NCI-H1436 (cell line): ENCODE data around the gene ACVR1B.
A peak's percentile ranks its signal among the peaks of the same experiment; 100 is the strongest.
"Not testable (repeated sequence)": the region's sequence is repeated elsewhere in the genome, so short reads cannot be mapped to it uniquely, and the experiment has no call there.

ENCODE experiments used
- DNase-seq: peaks from one replicate; lab custom pipeline; 2025; lab: John Stamatoyannopoulos, UW

The ACVR1B gene

DNA sequence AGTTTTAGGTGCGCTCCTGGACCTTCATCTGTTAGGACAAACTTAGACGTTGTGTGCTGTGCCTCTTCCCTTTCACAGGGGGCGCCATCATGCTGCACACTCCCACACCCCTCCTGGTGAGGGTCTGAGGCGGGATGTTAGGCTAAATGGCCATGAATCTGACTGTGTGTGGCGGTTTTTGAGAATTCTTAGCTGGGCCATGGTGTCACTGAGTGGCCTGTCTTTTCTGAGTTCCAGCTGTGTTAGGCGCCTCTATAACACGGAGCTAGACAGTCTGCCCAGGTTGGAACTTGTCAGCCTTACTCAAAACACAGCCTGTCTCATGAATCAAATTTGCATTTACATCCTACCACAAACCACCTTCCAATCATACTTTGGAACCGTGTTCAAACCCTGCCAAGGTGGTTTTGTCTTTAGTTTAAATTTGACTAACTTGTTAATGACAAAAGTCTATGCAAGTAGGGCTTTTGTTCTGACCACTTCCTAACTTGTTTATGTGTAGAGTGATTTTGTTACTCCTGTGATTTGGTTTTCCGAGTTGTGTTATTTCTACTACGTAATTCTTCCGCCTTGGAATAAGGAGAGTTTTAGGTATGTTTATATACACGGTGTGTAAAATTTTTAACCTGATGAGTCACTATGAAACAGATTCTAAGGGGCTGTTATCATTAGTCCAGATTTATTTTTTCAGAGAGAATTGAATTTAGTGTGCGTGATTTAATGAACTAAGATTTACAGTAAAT, 19.6 kb downstream of the ACVR1B start:
- no peak for DNase-seq

- no peak for DNase-seq
These were observed 20.4 kb downstream of the ACVR1B start for GRCh38 chr12:51971679-51972421.

GRCh38 chr12:51972422-51972812, 20.9 kb downstream of the ACVR1B start:
- DNase-seq = no peak

DNA sequence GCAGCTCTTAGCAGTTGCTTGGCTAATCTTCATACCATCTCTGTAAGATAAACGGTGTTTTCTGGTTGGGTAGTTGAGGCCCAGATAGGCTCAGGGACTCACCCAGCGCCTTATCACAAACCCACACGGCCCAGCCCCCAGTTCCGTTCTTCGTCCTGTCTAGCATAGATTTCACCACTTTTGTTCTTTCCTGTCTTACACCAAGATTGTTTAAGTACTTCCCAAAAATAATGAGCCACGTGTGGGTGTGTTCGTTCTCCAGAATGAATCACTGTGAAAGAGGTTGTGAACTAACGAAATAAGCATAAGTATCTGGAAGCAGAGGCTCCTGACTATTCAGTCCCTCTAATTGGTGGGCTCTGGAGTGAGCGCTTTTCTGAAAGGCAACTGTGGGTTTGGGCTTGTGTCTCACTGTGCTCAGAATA, 21.4 kb downstream of the ACVR1B start:
- DNase-seq = no peak

DNA sequence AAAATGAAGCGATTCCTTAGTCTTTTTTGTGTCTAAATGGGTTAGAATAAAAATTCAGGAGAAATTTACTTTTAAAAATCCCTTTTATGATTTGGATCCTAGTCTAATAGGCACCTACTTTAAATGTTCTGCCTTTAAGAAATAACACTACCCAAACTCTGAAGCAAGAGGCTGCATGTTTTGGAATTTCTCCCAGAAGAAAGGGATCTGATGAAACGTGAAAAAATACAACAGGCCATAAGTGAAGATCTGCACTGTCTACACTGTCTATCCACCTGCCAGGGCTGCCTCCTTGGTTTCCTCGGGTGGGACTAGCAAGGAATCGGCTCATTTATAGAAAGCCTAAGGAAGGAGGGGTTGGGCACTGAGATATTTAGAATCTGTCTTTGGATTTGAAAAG, 22.1 kb downstream of the ACVR1B start:
- DNase-seq = no peak

GRCh38 chr12:51974646-51975045, 23.1 kb downstream of the ACVR1B start:
- no peak for DNase-seq

DNA sequence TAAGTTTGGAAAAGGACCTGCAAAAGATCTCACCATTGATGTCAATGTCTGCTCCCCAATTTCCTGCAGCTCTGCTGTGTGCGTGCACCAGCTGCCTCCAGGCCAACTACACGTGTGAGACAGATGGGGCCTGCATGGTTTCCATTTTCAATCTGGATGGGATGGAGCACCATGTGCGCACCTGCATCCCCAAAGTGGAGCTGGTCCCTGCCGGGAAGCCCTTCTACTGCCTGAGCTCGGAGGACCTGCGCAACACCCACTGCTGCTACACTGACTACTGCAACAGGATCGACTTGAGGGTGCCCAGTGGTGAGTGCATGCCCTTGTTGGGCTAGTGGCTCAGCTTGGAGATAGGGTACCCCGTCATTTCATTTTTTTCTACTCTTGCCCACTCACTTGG, 23.7 kb downstream of the ACVR1B start:
- DNase-seq = no peak

DNA sequence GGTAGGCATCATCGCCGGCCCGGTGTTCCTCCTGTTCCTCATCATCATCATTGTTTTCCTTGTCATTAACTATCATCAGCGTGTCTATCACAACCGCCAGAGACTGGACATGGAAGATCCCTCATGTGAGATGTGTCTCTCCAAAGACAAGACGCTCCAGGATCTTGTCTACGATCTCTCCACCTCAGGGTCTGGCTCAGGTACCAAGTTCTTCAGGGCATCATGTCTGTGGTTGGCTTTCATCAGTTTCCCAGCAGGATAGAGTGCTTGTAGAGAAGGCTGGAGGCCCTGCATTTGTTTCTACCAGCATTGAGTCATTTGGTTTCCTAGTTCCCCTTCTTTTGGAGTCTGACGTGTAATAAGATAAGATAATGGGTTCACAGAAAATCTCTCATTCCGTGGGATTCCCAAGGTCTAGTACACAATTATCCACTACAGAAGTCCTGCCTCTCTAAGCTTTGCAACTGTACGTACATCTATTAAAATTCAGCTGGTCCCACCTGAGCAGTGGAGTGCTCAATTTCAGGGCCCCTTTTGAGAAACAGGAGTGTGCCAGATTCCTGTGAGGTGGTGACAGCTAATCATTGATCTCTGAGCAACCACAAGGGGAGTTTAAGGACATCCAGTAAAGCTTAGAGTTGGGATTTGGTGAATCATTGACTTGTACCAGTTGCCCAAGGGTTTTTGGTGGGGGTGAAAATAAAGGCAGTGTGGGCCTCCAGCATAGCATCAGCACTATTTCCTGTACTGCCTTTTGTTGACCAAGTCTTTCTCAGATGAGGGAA, 25.1 kb downstream of the ACVR1B start:
- no peak for DNase-seq

- DNase-seq = no peak
These were observed 25.8 kb downstream of the ACVR1B start for GRCh38 chr12:51977320-51977753.

DNA sequence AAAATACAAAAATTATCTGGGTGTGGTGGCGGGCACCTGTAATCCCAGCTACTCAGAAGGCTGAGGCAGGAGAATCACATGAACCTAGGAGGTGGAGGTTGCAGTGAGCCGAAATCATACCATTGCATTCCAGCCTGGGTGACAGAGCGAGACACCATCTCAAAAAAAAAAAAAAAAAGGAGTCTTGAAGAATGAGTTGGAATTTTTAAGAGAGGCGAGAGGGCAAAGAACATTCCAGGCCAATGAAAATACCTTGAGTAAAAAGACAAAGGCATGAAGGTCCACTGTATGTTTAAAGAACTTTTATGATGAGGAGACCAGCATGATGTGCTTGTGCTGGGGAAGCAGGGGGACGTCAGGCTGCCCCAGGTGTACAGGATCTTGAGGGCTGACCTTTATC, 27.8 kb downstream of the ACVR1B start:
- not testable (repeated sequence) for DNase-seq

DNA sequence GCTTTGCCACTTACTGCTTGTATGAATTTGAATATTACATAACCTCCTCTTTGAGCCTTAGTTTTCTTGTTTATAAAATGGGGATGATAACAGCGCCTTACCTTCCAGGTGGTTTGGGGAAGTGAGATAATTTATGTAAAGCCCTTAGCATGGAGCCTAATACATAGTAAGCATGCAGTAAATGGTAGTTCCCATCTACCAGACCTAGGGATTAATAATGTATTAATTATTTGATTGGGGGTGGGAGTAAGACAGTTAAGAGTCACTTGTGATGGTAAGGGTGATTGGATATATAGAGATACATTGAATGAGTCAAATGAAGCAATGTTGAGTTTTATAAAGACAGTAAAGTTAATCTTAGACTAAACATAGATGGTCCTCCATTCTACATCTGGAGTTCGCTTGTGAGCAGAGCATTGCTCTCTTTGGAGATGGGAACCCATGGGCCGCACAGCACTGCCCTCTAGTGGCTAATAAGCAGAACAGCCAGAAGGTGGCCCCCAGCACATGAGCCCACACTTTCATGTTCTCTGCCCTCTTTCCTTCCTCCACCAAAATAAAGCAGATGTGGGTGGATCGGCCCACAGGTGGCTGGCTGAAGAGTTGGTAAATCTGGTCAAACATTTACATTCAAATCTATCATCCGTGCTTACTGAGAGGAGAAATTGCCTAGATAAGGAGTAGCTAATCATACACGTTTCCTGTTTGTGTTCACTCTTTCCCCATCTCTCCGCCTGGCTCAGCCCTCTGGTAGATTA, 28.7 kb downstream of the ACVR1B start:
- DNase-seq = peak; percentile 32

- no peak for DNase-seq
These were observed 29.3 kb downstream of the ACVR1B start for GRCh38 chr12:51980809-51981127.

GRCh38 chr12:51984657-51985056, 33.2 kb downstream of the ACVR1B start:
- DNase-seq = no peak

- DNase-seq = no peak
These were observed 33.8 kb downstream of the ACVR1B start for GRCh38 chr12:51985154-51985835.

GRCh38 chr12:51986834-51987233, 35.3 kb downstream of the ACVR1B start:
- DNase-seq = no peak

DNA sequence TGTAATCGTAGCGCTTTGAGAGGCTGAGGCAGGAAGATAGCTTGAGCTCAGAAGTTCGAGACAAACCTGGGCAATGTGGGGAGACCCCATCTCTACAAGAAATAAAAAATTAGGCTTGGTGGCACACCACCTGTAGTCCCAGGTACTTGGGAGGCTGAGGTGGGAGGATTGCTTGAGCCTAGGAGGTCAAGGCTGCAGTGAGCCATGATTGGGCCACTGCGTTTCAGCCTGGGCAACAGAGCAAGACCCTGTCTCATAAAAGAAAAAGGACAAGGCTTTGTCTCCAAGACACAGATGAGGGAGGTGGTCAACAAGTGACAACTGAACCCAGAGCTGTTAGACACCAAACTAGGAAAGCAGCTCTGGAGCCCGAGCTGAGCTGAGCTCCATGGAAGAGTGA, 40.7 kb downstream of the ACVR1B start:
- DNase-seq = no peak

DNA sequence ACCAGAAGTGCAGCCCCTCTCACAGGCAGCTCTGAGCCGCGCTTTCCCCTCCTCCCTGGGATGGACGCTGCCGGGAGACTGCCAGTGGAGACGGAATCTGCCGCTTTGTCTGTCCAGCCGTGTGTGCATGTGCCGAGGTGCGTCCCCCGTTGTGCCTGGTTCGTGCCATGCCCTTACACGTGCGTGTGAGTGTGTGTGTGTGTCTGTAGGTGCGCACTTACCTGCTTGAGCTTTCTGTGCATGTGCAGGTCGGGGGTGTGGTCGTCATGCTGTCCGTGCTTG, 43.0 kb downstream of the ACVR1B start:
- DNase-seq = no peak

DNA sequence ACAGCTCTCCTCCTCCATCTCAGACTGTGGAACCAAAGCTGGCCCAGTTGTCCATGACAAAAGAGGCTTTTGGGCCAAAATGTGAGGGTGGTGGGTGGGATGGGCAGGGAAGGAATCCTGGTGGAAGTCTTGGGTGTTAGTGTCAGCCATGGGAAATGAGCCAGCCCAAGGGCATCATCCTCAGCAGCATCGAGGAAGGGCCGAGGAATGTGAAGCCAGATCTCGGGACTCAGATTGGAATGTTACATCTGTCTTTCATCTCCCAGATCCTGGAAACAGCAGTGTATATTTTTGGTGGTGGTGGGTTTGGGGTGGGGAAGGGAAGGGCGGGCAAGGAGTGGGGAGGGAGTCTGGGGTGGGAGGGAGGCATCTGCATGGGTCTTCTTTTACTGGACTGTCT, 43.5 kb downstream of the ACVR1B start:
- DNase-seq = no peak

DNA sequence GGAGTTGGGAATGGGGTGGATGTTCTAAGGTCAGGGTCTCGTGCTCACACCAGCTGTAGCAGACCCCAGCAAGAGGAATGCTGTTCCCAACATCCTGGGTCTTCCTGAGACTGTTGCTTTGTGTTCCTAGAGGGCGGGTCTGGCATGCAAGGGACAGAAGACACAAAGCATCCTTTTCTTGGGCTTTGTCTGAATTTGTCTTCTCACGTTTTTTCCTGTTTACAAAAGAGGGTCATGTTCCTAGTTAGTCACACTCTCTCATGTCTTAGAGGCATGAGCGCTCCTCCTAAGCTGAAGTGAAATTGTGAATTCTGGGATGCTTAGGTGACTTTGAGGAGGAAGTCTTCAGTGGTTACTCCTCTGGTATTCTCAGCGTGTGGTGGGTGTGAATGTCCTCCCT, 45.6 kb downstream of the ACVR1B start:
- DNase-seq = no peak

DNA sequence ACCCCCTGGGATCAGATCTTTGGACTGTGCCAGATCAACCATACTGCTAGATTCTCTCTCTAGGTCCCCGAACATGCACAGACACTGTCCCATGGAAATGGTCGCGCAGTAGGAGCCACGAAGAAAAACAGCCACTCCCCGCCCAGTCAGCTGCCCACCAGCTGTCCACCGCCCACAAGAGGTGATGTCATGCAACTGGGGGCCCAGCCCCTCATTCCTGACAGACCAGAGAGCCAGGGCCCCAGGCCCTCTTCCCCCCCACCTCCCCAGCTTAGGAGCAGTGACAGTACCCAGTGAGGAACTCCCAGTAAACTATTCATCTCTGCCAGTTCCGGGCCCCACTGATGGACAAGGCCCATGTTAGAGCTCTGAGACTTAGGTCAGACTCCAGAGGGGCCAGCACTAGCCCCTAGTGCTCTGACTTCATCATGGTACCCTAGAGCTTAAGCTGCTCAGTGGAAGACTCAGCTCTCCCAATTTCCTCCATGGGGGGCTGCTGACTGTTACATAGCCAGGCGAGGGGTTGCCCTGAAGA, 51.6 kb downstream of the ACVR1B start:
- DNase-seq = no peak

GRCh38 chr12:52003591-52003990, 52.1 kb downstream of the ACVR1B start:
- DNase-seq = no peak
